ENCODE data around the gene MAML2.
"Not testable (repeated sequence)": the region's sequence is repeated elsewhere in the genome, so short reads cannot be mapped to it uniquely, and the experiment has no call there.

MAML2 gene

GRCh38 chr11:96288915-96289314 is 54.1 kb downstream of the MAML2 start:
- no peak for DNase-seq

GRCh38 chr11:96287822-96288439 is 55.1 kb downstream of the MAML2 start:
- peak; percentile 39 for DNase-seq

GRCh38 chr11:96285985-96286384 is 57.0 kb downstream of the MAML2 start:
- DNase-seq, result not testable (repeated sequence)

GRCh38 chr11:96284917-96285316 is 58.1 kb downstream of the MAML2 start:
- DNase-seq, result no peak

GRCh38 chr11:96284401-96284800 is 58.6 kb downstream of the MAML2 start:
- no peak for DNase-seq

GRCh38 chr11:96282625-96283220 is 60.3 kb downstream of the MAML2 start:
- DNase-seq, result no peak

GRCh38 chr11:96280444-96280843 is 62.6 kb downstream of the MAML2 start:
- DNase-seq, result no peak

- no peak for DNase-seq
These were observed 63.1 kb downstream of the MAML2 start for GRCh38 chr11:96279896-96280290.

GRCh38 chr11:96279018-96279895 is 63.7 kb downstream of the MAML2 start:
- peak; percentile 30 for DNase-seq

- no peak for DNase-seq
These were observed 64.7 kb downstream of the MAML2 start for GRCh38 chr11:96278039-96278897.

GRCh38 chr11:96277696-96278038 is 65.3 kb downstream of the MAML2 start:
- DNase-seq, result no peak

- DNase-seq, result no peak
These were observed 66.2 kb downstream of the MAML2 start for GRCh38 chr11:96276836-96277235.

GRCh38 chr11:96275801-96276594 is 67.0 kb downstream of the MAML2 start:
- DNase-seq, result peak; percentile 44

- no peak for DNase-seq
These were observed 69.5 kb downstream of the MAML2 start for GRCh38 chr11:96273507-96273906.

- peak; percentile 35 for DNase-seq
These were observed 70.3 kb downstream of the MAML2 start for GRCh38 chr11:96272529-96273222.

- DNase-seq, result no peak
These were observed 71.2 kb downstream of the MAML2 start for GRCh38 chr11:96271777-96272176.

GRCh38 chr11:96271352-96271751 is 71.6 kb downstream of the MAML2 start:
- DNase-seq, result not testable (repeated sequence)

- not testable (repeated sequence) for DNase-seq
These were observed 74.5 kb downstream of the MAML2 start for GRCh38 chr11:96268527-96268926.

- DNase-seq, result no peak
These were observed 75.4 kb downstream of the MAML2 start for GRCh38 chr11:96267496-96268032.

GRCh38 chr11:96267001-96267495 is 75.9 kb downstream of the MAML2 start:
- DNase-seq, result no peak

GRCh38 chr11:96265972-96266371 is 77.0 kb downstream of the MAML2 start:
- no peak for DNase-seq
